CD4-positive, alpha-beta T cell (primary cell): ENCODE results near the gene SPATA22. TPM values are rescaled to one million over a fixed set of nuclear protein-coding genes. Genes with fewer than 3 reads are reported as not detected.

Experiments
- ATAC-seq: fragments of 200-7000 bp; cut with Tn5 transposase; one replicate; pipeline ENCODE4 v1.10.0; 2022; ENCODE audit warnings: mild to moderate bottlenecking; ENCODE audit not compliant: poor library complexity
- CTCF ChIA-PET: fragments of 350-600 bp; sonication (Branson Sonifier 250); formaldehyde crosslinking; loops from one replicate; lab custom pipeline; 2021; ENCODE audit warnings: antibody characterized with exemption, inconsistent platforms; lab: Charles Lee
- POLR2A ChIA-PET: fragments of 350-600 bp; sonication (Branson Sonifier 250); formaldehyde crosslinking; loops from one replicate; lab custom pipeline; 2021; ENCODE audit warnings: antibody characterized with exemption, inconsistent platforms; lab: Charles Lee
- DNase-seq, 14 experiments: peaks; one replicate each; pipeline ENCODE4 v3.0.0-alpha.2; 2013 to 2020; ENCODE audit warnings: mixed read lengths in 2 of 14
- H3K27ac ChIP-seq, 2 donors: one replicate each; pipeline versions ENCODE4 v1.5.1 to v1.7.0; 2013; ENCODE audit warnings: low read length in 2 of 2, low read depth in 1 of 2, mild to moderate bottlenecking in 1 of 2
- H3K27me3 ChIP-seq, 2 experiments: 1 replicate in 1 of 2; 2 replicates in 1 of 2; pipeline versions ENCODE4 v1.6.1 to v1.7.0; 2013; ENCODE audit warnings: low read length in 2 of 2, control low read depth in 1 of 2, mild to moderate bottlenecking in 1 of 2, moderate library complexity in 1 of 2; ENCODE audit not compliant: insufficient read depth in 2 of 2, control insufficient read depth in 1 of 2
- H3K36me3 ChIP-seq: one replicate; pipeline ENCODE4 v1.6.1; 2013; ENCODE audit warnings: low read length, control low read depth; ENCODE audit not compliant: insufficient read depth
- H3K4me1 ChIP-seq: one replicate; pipeline ENCODE4 v1.6.1; 2013; ENCODE audit warnings: low read length, control low read depth; ENCODE audit not compliant: insufficient read depth
- H3K4me3 ChIP-seq: one replicate; pipeline ENCODE4 v1.5.1; 2013; ENCODE audit warnings: mild to moderate bottlenecking, low read length, moderate library complexity
- H3K9me3 ChIP-seq, 2 experiments: 1 replicate in 1 of 2; 2 replicates in 1 of 2; pipeline versions ENCODE4 v1.6.1 to v1.7.0; 2013; ENCODE audit warnings: low read length in 2 of 2, mild to moderate bottlenecking in 2 of 2, control low read depth in 1 of 2, moderate library complexity in 1 of 2; ENCODE audit not compliant: control insufficient read depth in 1 of 2, insufficient read depth in 1 of 2
- H3K27ac Mint-ChIP-seq: one replicate; pipeline ENCODE4 v1.8.0; 2020; ENCODE audit warnings: mixed read lengths
- H3K27me3 Mint-ChIP-seq: one replicate; pipeline ENCODE4 v1.8.0; 2021; ENCODE audit warnings: mixed read lengths
- H3K36me3 Mint-ChIP-seq: one replicate; pipeline ENCODE4 v1.8.0; 2021; ENCODE audit warnings: low read depth, mixed read lengths
- H3K4me1 Mint-ChIP-seq: one replicate; pipeline ENCODE4 v1.8.0; 2021; ENCODE audit warnings: low read depth, mixed read lengths
- H3K4me3 Mint-ChIP-seq: one replicate; pipeline ENCODE4 v1.8.0; 2020; ENCODE audit warnings: mild to moderate bottlenecking, mixed read lengths
- H3K9me3 Mint-ChIP-seq: one replicate; pipeline ENCODE4 v1.8.0; 2020; ENCODE audit warnings: mixed read lengths
- CTCF ChIP-seq: fragments of 200-600 bp; IDR thresholded peaks from one replicate; pipeline ENCODE4 v1.8.0; 2022; ENCODE audit warnings: antibody characterized with exemption, mild to moderate bottlenecking
- intact Hi-C, 2 experiments: fragments of 100-400 bp; cut with DNase I in 1 of 2; cut with micrococcal nuclease in 1 of 2; formaldehyde crosslinking; loops; one replicate each; pipeline versions ENCODE4 v1.15.1 to v1.9.0; 2023 to 2025; cut with DNase I, micrococcal nuclease
- total RNA-seq, 174 experiments: library from RNA in 2 of 174; stranded (reverse) in 2 of 174; gene quantifications; one replicate each; pipeline ENCODE4 v1.2.3 and lab custom pipeline; 2021 to 2026

SPATA22 gene
- total RNA-seq, 2 experiments from 2014 or later: 0.80 to 0.92 TPM

DNA sequence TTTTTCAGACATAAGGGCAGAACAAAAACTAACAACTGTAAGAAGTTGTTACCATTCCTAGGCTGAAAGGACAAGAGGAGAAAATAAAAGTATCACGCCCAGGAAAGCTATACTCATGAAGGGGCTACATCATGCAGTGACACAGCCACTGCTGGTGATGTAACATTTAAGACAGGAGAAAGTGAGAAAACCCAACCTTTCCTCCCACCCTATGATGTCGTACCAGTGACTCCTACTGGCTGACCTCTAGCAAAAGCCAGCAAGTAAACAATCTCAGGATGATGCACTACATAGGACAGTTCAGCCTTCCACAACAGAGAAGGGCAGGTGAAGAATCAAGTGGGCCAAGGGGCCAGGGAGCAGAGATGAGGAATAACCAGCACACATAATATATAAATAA is 24.0 kb downstream of the SPATA22 start:
- H3K9me3 Mint-ChIP-seq: no peaks in the 10 kb centered on the region
- POLR2A ChIA-PET: no interaction called here
- no peak overlapping the region for H3K27ac Mint-ChIP-seq
- intact Hi-C loops: no loop called here
- ATAC-seq: no peak
- peak in 3 of 14 experiments; percentile 4 to 20 (median 14) for DNase-seq
- H3K27me3 Mint-ChIP-seq: peaks cover 19% of the 10 kb centered on the region
- no peak for TF ChIP-seq CTCF
- no peaks in the 10 kb centered on the region for H3K4me1 Mint-ChIP-seq
- Histone ChIP-seq H3K36me3 (no peaks in the 10 kb centered on the region), H3K27me3 (peaks cover 2 to 13% of the 10 kb centered on the region in 2 experiments), H3K4me1 (no peaks in the 10 kb centered on the region), H3K9me3 (no peaks in the 10 kb centered on the region), H3K27ac (no peak overlapping the region), H3K4me3 (no peak overlapping the region)
- CTCF ChIA-PET: no interaction called here
- H3K4me3 Mint-ChIP-seq: no peak overlapping the region
- H3K36me3 Mint-ChIP-seq: no peaks in the 10 kb centered on the region

- Mint-ChIP-seq H3K27ac (no peak overlapping the region), H3K36me3 (no peaks in the 10 kb centered on the region), H3K9me3 (no peaks in the 10 kb centered on the region), H3K4me1 (no peaks in the 10 kb centered on the region), H3K27me3 (peaks cover 50% of the 10 kb centered on the region), H3K4me3 (no peak overlapping the region)
- ATAC-seq: no peak
- Histone ChIP-seq H3K9me3 (no peaks in the 10 kb centered on the region), H3K4me1 (no peaks in the 10 kb centered on the region), H3K27ac (no peak overlapping the region), H3K4me3 (no peak overlapping the region), H3K27me3 (peaks cover 0 to 13% of the 10 kb centered on the region in 2 experiments), H3K36me3 (no peaks in the 10 kb centered on the region)
- ChIA-PET POLR2A (no interaction called here), CTCF (no interaction called here)
- DNase-seq: no peak
- no peak for TF ChIP-seq CTCF
- intact Hi-C loops: no loop called here
These were observed 31.2 kb downstream of the SPATA22 start for GRCh38 chr17:3440451-3440850.

DNA sequence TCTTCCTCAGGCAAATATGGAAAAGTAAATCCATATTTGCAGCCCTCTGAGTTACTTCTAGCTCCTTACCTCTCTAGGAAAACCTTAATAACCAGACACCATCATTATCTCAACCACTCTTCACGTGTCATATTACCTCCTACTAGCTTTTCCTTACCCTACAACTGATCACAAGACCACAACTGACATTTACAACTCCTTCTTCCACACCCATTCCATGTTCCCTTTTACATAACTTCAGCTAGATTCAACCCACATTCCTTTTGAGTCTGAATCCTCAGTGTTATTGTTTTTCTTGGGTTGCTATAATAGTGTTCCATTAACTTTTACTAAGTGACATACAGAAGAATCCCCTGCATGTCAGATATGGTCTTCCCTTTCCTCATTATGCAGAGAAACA is 33.3 kb downstream of the SPATA22 start:
- Histone ChIP-seq H3K4me1 (no peaks in the 10 kb centered on the region), H3K9me3 (no peaks in the 10 kb centered on the region), H3K27ac (no peak overlapping the region), H3K27me3 (peaks cover 2 to 6% of the 10 kb centered on the region in 2 experiments), H3K4me3 (no peak overlapping the region), H3K36me3 (no peaks in the 10 kb centered on the region)
- intact Hi-C loops: no loop called here
- H3K9me3 Mint-ChIP-seq: peaks cover 1% of the 10 kb centered on the region
- TF ChIP-seq CTCF: no peak
- ChIA-PET CTCF (no interaction called here), POLR2A (no interaction called here)
- DNase-seq: no peak
- no peak overlapping the region for H3K4me3 Mint-ChIP-seq
- no peaks in the 10 kb centered on the region for H3K36me3 Mint-ChIP-seq
- peaks cover 52% of the 10 kb centered on the region for H3K27me3 Mint-ChIP-seq
- no peaks in the 10 kb centered on the region for H3K4me1 Mint-ChIP-seq
- no peak for ATAC-seq
- H3K27ac Mint-ChIP-seq: no peak overlapping the region
